Ishikawa (cell line): ENCODE data around the gene HYAL1.

Experiments
- CEBPB ChIP-seq: IDR thresholded peaks from 2 replicates; pipeline ENCODE4 v1.6.1; 2012
- CREB1 ChIP-seq: IDR thresholded peaks from 2 replicates; pipeline ENCODE4 v1.6.1; 2012; ENCODE audit warnings: low read depth
- EGR1 ChIP-seq: IDR thresholded peaks from 2 replicates; pipeline ENCODE4 v1.6.1; 2012
- EP300 ChIP-seq: IDR thresholded peaks from 2 replicates; pipeline ENCODE4 v1.6.1; 2012; ENCODE audit warnings: borderline replicate concordance
- FOXM1 ChIP-seq: IDR thresholded peaks from 2 replicates; pipeline ENCODE4 v1.6.1; 2012; ENCODE audit warnings: low read depth, borderline replicate concordance
- NFIC ChIP-seq: IDR thresholded peaks from 2 replicates; pipeline ENCODE4 v1.6.1; 2012
- RAD21 ChIP-seq: IDR thresholded peaks from 2 replicates; pipeline ENCODE4 v1.6.1; 2012; ENCODE audit warnings: low read depth
- TAF1 ChIP-seq: IDR thresholded peaks from 2 replicates; pipeline ENCODE4 v1.6.1; 2012; ENCODE audit warnings: low read depth, mild to moderate bottlenecking
- TCF12 ChIP-seq: IDR thresholded peaks from 2 replicates; pipeline ENCODE4 v1.6.1; 2012; ENCODE audit warnings: low read depth
- TEAD4 ChIP-seq: IDR thresholded peaks from 2 replicates; pipeline ENCODE4 v1.6.1; 2012
- USF1 ChIP-seq: IDR thresholded peaks from 2 replicates; pipeline ENCODE4 v1.6.1; 2012
- YY1 ChIP-seq: IDR thresholded peaks from 2 replicates; pipeline ENCODE4 v1.6.1; 2012; ENCODE audit warnings: low read depth
- ZBTB7A ChIP-seq: IDR thresholded peaks from 2 replicates; pipeline ENCODE4 v1.6.1; 2012; ENCODE audit warnings: low read depth
- TF ChIP-seq, protein P1 (sequence below): IDR thresholded peaks from 2 replicates; pipeline ENCODE4 v1.6.1; 2012; ENCODE audit warnings: low read depth, mild to moderate bottlenecking
- TF ChIP-seq, protein P2 (sequence below): IDR thresholded peaks from 2 replicates; pipeline ENCODE4 v1.6.1; 2012

HYAL1 gene

DNA sequence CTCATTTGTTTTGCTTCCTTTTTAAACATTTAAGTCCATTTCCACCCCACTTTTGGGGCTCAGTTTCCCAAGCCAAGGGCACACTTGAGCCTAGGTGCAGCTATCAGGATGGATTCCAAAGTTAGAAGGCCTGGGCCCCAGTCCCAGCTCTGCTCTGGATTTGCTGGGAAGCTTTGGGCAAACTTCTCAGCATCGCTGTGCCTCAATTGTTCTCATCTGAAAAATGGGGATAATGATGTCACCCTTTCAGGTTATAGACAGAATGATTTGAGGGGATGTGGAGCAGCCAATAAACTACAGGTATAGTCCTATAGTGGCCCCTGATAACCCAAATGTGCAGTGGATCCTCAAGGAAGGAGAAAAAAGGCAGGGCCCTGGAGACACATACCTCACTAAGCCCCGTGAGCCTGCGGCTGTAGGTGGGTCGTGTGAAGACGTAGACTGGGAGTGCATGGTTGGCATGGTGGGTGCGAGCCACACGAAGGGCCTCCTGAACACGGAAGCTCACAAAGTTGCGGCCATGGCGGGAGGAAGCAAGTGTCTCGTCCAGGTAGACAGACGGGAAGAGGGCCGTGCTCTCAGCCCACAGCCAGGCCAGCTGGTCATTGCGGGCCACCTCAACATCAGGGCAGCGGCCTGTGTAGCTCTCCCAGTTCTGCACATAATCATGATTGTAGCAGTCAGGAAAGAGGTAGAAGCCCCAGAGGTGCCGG lies 16.0 kb upstream of the HYAL1 start:
- no peak for TF ChIP-seq TCF12
- no peak for TF ChIP-seq CREB1
- TF ChIP-seq TEAD4, result no peak
- no peak for TF ChIP-seq EGR1
- no peak for TF ChIP-seq ZBTB7A
- no peak for TF ChIP-seq YY1
- TF ChIP-seq, protein P1, sequence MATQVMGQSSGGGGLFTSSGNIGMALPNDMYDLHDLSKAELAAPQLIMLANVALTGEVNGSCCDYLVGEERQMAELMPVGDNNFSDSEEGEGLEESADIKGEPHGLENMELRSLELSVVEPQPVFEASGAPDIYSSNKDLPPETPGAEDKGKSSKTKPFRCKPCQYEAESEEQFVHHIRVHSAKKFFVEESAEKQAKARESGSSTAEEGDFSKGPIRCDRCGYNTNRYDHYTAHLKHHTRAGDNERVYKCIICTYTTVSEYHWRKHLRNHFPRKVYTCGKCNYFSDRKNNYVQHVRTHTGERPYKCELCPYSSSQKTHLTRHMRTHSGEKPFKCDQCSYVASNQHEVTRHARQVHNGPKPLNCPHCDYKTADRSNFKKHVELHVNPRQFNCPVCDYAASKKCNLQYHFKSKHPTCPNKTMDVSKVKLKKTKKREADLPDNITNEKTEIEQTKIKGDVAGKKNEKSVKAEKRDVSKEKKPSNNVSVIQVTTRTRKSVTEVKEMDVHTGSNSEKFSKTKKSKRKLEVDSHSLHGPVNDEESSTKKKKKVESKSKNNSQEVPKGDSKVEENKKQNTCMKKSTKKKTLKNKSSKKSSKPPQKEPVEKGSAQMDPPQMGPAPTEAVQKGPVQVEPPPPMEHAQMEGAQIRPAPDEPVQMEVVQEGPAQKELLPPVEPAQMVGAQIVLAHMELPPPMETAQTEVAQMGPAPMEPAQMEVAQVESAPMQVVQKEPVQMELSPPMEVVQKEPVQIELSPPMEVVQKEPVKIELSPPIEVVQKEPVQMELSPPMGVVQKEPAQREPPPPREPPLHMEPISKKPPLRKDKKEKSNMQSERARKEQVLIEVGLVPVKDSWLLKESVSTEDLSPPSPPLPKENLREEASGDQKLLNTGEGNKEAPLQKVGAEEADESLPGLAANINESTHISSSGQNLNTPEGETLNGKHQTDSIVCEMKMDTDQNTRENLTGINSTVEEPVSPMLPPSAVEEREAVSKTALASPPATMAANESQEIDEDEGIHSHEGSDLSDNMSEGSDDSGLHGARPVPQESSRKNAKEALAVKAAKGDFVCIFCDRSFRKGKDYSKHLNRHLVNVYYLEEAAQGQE, result no peak
- TF ChIP-seq FOXM1, result no peak
- no peak for TF ChIP-seq CEBPB
- no peak for TF ChIP-seq TAF1
- no peak for TF ChIP-seq USF1
- TF ChIP-seq RAD21, result no peak
- no peak for TF ChIP-seq NFIC
- no peak for TF ChIP-seq EP300

DNA sequence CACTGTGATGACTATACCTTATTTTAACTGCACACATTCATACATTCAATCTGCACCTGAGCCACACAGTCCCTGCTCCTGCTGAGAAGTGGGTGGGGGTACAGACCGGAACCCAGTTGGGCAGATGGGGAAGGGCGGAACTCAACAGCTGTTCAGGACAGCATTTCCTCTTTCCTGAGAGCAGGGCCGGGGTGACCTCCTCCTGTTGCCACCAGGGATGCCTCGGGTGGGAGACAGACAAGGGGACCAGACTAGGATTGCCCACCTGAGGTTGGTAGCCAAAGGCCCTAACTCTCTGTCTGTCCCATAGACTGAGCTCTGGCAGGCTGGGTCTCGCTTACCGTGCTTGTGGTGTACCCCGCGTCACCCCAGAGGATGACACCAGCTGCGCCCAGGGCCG lies 15.2 kb upstream of the HYAL1 start:
- TF ChIP-seq, protein P2, sequence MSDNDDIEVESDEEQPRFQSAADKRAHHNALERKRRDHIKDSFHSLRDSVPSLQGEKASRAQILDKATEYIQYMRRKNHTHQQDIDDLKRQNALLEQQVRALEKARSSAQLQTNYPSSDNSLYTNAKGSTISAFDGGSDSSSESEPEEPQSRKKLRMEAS, result no peak
- TF ChIP-seq EGR1, result no peak
- TF ChIP-seq NFIC, result no peak
- TF ChIP-seq CREB1, result no peak
- no peak for TF ChIP-seq RAD21
- TF ChIP-seq TCF12, result no peak
- TF ChIP-seq TEAD4, result no peak
- no peak for TF ChIP-seq USF1
- no peak for TF ChIP-seq EP300
- no peak for TF ChIP-seq ZBTB7A
- TF ChIP-seq CEBPB, result no peak
- TF ChIP-seq FOXM1, result no peak
- TF ChIP-seq, protein P1, result no peak

DNA sequence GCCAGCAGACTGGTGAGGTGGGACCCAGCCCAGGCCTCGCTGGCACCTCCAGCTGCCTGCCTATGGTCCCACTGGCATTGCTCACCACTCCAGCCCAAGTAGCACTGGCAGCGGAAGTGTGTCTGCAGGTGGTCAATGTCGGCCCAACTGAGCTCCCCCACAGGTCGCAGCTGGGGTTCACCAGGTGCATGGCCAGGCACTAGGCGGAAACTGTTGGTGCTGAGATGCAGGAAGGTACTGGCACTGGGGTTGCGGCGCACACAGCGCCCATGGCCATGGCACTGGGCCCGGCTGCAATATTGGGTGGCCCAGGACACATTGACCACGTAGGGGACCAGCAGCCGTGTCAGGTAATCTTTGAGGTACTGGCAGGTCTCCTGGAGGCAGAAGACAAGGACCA lies 14.8 kb upstream of the HYAL1 start:
- no peak for TF ChIP-seq RAD21

GRCh38 chr3:50317300-50317699 lies 13.9 kb upstream of the HYAL1 start:
- TF ChIP-seq RAD21 (no peak), NFIC (peak; percentile 81)

- TF ChIP-seq EGR1 (no peak), FOXM1 (peak; percentile 64; the same call in 1 of the 2 replicates), TCF12 (peak; percentile 88), TEAD4 (peak; percentile 27; the same call in 1 of the 2 replicates), ZBTB7A (0 out of 2 replicates have a peak, but pooled peaks have one; percentile 32), YY1 (peak; percentile 55), USF1 (no peak; the same call in 1 of the 2 replicates), TAF1 (peak; percentile 60), RAD21 (peak; percentile 14; the same call in 1 of the 2 replicates), CEBPB (no peak), NFIC (no peak; the same call in 1 of the 2 replicates)
- TF ChIP-seq, protein P2, result peak; percentile 69
These were observed 13.4 kb upstream of the HYAL1 start for GRCh38 chr3:50316657-50317242.
